ENCODE data around the gene GPR156. TPM values are rescaled to one million over a fixed set of nuclear protein-coding genes. Genes with fewer than 3 reads are reported as not detected.
"Not testable (repeated sequence)": the region's sequence is repeated elsewhere in the genome, so short reads cannot be mapped to it uniquely, and the experiment has no call there.

The GPR156 gene
- polyA plus RNA-seq, 1 donor from 2014 or later: 0.22 TPM

DNA sequence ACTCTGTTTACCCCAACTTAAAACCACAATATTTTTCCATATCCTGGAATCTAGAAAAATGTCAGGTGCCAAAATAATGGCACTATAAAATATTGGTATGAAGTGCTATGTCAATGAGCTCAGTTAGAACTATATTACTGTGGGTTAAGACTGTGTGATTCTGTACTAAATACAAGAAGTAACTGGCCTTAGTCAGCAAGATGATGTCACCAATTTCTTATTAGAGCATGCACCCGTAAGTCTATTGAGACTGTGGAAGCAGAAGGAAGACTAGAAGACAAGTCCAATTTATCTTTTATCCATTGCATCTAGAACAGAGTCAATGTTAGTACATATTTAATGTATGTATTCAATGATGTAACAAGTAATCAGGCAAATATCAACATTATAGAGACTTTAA lies 39.2 kb upstream of the GPR156 start:
- no peak overlapping the region for H3K27ac ChIP-seq (ENCODE audit: low read length)
- no peak overlapping the region for H3K9ac ChIP-seq (ENCODE audit: low read length)
- no peak overlapping the region for H3K4me3 ChIP-seq (ENCODE audit: low read length)
- no peaks in the 10 kb centered on the region for H3K27me3 ChIP-seq (ENCODE audit: insufficient read depth, low read depth, low read length)
- no peaks in the 10 kb centered on the region for H3K79me2 ChIP-seq (replicated peaks; ENCODE audit: insufficient read depth, low read length)
- no peaks in the 10 kb centered on the region for H3F3A ChIP-seq (ENCODE audit: insufficient read depth, low read length, poor library complexity, severe bottlenecking)
- no peak for TF ChIP-seq RAD21 (conservative IDR thresholded peaks at IDR 0.05)
- no peak for TF ChIP-seq POLR2AphosphoS5 (IDR thresholded peaks at IDR 0.05)
- no peak for TF ChIP-seq EZH2 (IDR thresholded peaks at IDR 0.05; ENCODE audit: borderline replicate concordance, insufficient read depth, low read length, poor library complexity, severe bottlenecking)
- TF ChIP-seq SMC3 (conservative IDR thresholded peaks at IDR 0.05; ENCODE audit: poor library complexity): no peak
- TF ChIP-seq MXI1 (conservative IDR thresholded peaks at IDR 0.05; ENCODE audit: poor library complexity, severe bottlenecking): no peak
- TF ChIP-seq EP300 (conservative IDR thresholded peaks at IDR 0.05; ENCODE audit: poor library complexity, severe bottlenecking): no peak
- no peak for TF ChIP-seq REST (IDR thresholded peaks at IDR 0.05; ENCODE audit: borderline replicate concordance)
- TF ChIP-seq TAF1 (IDR thresholded peaks at IDR 0.05; ENCODE audit: low read depth): no peak
- TF ChIP-seq CTCF (IDR thresholded peaks at IDR 0.05; ENCODE audit: poor library complexity, severe bottlenecking): no peak
- H3K4me2 ChIP-seq (ENCODE audit: low read length): no peak overlapping the region
- no peaks in the 10 kb centered on the region for H3K9me3 ChIP-seq (ENCODE audit: low read length)
- no peaks in the 10 kb centered on the region for H3K9me2 ChIP-seq (ENCODE audit: insufficient read depth, low read length)
- no peak overlapping the region for H2AFZ ChIP-seq (ENCODE audit: low read depth, low read length)
- peaks cover 2% of the 10 kb centered on the region for H3K36me3 ChIP-seq (ENCODE audit: insufficient read depth, low read length)
- H4K20me1 ChIP-seq (ENCODE audit: insufficient read depth): no peaks in the 10 kb centered on the region

GRCh38 chr3:120323761-120324160 lies 38.7 kb upstream of the GPR156 start:
- H3F3A ChIP-seq (ENCODE audit: insufficient read depth, low read length, poor library complexity, severe bottlenecking); H3K9ac ChIP-seq (ENCODE audit: low read length); H3K36me3 ChIP-seq (ENCODE audit: insufficient read depth, low read length); H3K27ac ChIP-seq (ENCODE audit: low read length); H3K27me3 ChIP-seq (ENCODE audit: insufficient read depth, low read depth, low read length); H3K9me3 ChIP-seq (ENCODE audit: low read length); H4K20me1 ChIP-seq (ENCODE audit: insufficient read depth); H2AFZ ChIP-seq (ENCODE audit: low read depth, low read length); H3K79me2 ChIP-seq (replicated peaks; ENCODE audit: insufficient read depth, low read length); H3K4me2 ChIP-seq (ENCODE audit: low read length); H3K4me3 ChIP-seq (ENCODE audit: low read length); H3K9me2 ChIP-seq (ENCODE audit: insufficient read depth, low read length): not testable (repeated sequence)
